Loucy (cell line): ENCODE data around the gene ELL2.

ENCODE experiments used
- H2AFZ ChIP-seq: fragments of 200-600 bp; sonication (generic); 2 replicates; pipeline ENCODE4 v1.6.0; 2016; ENCODE audit warnings: antibody characterized with exemption, mild to moderate bottlenecking, low read length, moderate library complexity
- H3F3A ChIP-seq: fragments of 200-600 bp; 2 replicates; pipeline ENCODE4 v1.6.0; 2016; ENCODE audit warnings: antibody characterized with exemption, low read depth, mild to moderate bottlenecking
- H3K27me3 ChIP-seq: fragments of 200-600 bp; sonication (generic); 2 replicates; pipeline ENCODE4 v1.6.1; 2014; ENCODE audit warnings: low read length, mild to moderate bottlenecking; ENCODE audit not compliant: insufficient read depth, poor library complexity, severe bottlenecking
- H3K36me3 ChIP-seq: fragments of 200-600 bp; sonication (generic); 2 replicates; pipeline ENCODE4 v1.6.1; 2016; ENCODE audit warnings: low read length; ENCODE audit not compliant: insufficient read depth
- H3K4me1 ChIP-seq: fragments of 200-600 bp; sonication (generic); 2 replicates; pipeline ENCODE4 v1.5.1; 2014; ENCODE audit warnings: low read length, mild to moderate bottlenecking; ENCODE audit not compliant: insufficient read depth, poor library complexity, severe bottlenecking
- H3K4me2 ChIP-seq: fragments of 200-600 bp; sonication (generic); 2 replicates; pipeline ENCODE4 v1.6.0; 2014; ENCODE audit warnings: antibody characterized with exemption, low read length, low read depth, mild to moderate bottlenecking; ENCODE audit not compliant: poor library complexity, severe bottlenecking
- H3K4me3 ChIP-seq: fragments of 200-600 bp; sonication (generic); 2 replicates; pipeline ENCODE4 v1.5.1; 2014; ENCODE audit warnings: low read length, mild to moderate bottlenecking, mixed read lengths; ENCODE audit not compliant: poor library complexity, severe bottlenecking
- H3K79me2 ChIP-seq: fragments of 200-600 bp; sonication (generic); 2 replicates; pipeline ENCODE4 v1.6.1; 2014; ENCODE audit warnings: low read length; ENCODE audit not compliant: insufficient read depth
- H3K9ac ChIP-seq: fragments of 200-600 bp; sonication (generic); 2 replicates; pipeline ENCODE4 v1.6.0; 2014; ENCODE audit warnings: mild to moderate bottlenecking, low read depth, low read length, moderate library complexity; ENCODE audit not compliant: poor library complexity, severe bottlenecking
- H3K9me2 ChIP-seq: fragments of 200-600 bp; sonication (generic); replicated peaks from 2 replicates; pipeline ENCODE4 v1.6.1; 2016; ENCODE audit warnings: low read depth, low read length, mixed read lengths
- H3K9me3 ChIP-seq: fragments of 200-600 bp; sonication (generic); 2 replicates; pipeline ENCODE4 v1.6.1; 2014; ENCODE audit warnings: mild to moderate bottlenecking, antibody characterized with exemption, low read length, low read depth; ENCODE audit not compliant: insufficient read depth
- H4K20me1 ChIP-seq: fragments of 200-600 bp; sonication (generic); 2 replicates; pipeline ENCODE4 v1.6.0; 2014; ENCODE audit warnings: antibody characterized with exemption, low read length, mild to moderate bottlenecking; ENCODE audit not compliant: insufficient read depth, poor library complexity, severe bottlenecking
- EZH2phosphoT487 ChIP-seq: fragments of 200-600 bp; IDR thresholded peaks from 2 replicates; pipeline ENCODE4 v1.6.1; 2018; ENCODE audit warnings: antibody characterized with exemption, mild to moderate bottlenecking, moderate library complexity, borderline replicate concordance
- TF ChIP-seq, protein P1 (sequence below): fragments of 200-600 bp; sonication (generic); conservative IDR thresholded peaks from 2 replicates; pipeline ENCODE4 v1.5.1; 2014; ENCODE audit warnings: mild to moderate bottlenecking, antibody characterized with exemption, low read length

ELL2 gene

DNA sequence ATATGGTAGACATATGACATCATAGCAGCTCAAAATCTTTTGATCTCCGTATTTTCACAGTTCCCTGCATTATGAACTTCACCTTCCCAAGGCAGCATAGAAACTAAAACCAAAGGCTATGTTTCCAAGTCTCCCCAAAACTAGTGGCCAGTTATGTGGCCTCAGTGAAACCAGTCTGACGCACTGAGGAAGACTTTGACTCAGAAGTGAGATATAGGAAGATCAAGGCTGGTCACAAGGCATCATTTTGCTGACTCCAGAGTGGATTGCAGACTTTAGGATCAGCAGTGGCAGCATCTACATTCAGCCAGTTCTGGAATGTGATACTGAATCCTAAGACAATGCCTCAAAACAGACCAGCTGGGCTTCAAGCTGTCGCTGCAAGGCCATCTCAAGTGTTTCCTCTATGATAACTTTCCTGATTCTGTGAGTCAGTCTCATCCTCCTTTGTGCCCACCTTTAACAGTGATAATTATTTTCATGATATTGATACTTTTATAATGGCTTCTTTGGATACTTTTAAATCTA lies 34.4 kb upstream of the ELL2 start:
- Histone ChIP-seq H3K4me1 (no peaks in the 10 kb centered on the region), H3K36me3 (no peaks in the 10 kb centered on the region), H3K79me2 (no peaks in the 10 kb centered on the region), H3K4me2 (no peak overlapping the region), H2AFZ (no peak overlapping the region), H3K9ac (no peak overlapping the region), H3K9me2 (no peaks in the 10 kb centered on the region), H4K20me1 (no peaks in the 10 kb centered on the region), H3F3A (no peaks in the 10 kb centered on the region), H3K4me3 (no peak overlapping the region), H3K9me3 (no peaks in the 10 kb centered on the region), H3K27me3 (no peaks in the 10 kb centered on the region)
- TF ChIP-seq, protein P1, sequence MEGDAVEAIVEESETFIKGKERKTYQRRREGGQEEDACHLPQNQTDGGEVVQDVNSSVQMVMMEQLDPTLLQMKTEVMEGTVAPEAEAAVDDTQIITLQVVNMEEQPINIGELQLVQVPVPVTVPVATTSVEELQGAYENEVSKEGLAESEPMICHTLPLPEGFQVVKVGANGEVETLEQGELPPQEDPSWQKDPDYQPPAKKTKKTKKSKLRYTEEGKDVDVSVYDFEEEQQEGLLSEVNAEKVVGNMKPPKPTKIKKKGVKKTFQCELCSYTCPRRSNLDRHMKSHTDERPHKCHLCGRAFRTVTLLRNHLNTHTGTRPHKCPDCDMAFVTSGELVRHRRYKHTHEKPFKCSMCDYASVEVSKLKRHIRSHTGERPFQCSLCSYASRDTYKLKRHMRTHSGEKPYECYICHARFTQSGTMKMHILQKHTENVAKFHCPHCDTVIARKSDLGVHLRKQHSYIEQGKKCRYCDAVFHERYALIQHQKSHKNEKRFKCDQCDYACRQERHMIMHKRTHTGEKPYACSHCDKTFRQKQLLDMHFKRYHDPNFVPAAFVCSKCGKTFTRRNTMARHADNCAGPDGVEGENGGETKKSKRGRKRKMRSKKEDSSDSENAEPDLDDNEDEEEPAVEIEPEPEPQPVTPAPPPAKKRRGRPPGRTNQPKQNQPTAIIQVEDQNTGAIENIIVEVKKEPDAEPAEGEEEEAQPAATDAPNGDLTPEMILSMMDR, result no peak
- no peak for TF ChIP-seq EZH2phosphoT487

DNA sequence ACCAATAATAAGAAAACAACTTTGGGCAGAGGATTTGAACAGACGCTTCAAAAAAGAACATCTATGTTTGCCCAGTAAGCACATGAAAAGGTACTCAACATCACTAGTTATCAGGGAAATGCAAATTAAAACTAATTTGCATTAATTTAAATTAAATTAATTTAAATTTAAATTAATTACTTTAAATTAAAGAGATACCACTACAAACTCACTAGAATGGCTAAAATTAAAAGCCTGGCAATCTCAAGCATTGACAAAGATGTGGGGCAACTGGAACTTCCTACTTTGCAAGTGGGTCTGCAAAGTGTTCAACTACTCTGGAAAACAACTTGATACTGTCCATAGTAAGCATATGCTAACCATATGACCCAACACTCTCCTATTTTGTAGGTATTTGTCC lies 32.1 kb upstream of the ELL2 start:
- H3K27me3 ChIP-seq, result no peaks in the 10 kb centered on the region
- no peaks in the 10 kb centered on the region for H3K9me2 ChIP-seq
- no peak for TF ChIP-seq EZH2phosphoT487
- TF ChIP-seq, protein P1, result no peak
- no peaks in the 10 kb centered on the region for H3K4me1 ChIP-seq
- no peaks in the 10 kb centered on the region for H3K36me3 ChIP-seq
- no peak overlapping the region for H3K9ac ChIP-seq
- H3K9me3 ChIP-seq, result no peaks in the 10 kb centered on the region
- no peaks in the 10 kb centered on the region for H3K79me2 ChIP-seq
- H2AFZ ChIP-seq, result no peak overlapping the region
- H3K4me3 ChIP-seq, result no peak overlapping the region
- H3F3A ChIP-seq, result no peaks in the 10 kb centered on the region
- no peak overlapping the region for H3K4me2 ChIP-seq
- H4K20me1 ChIP-seq, result no peaks in the 10 kb centered on the region

DNA sequence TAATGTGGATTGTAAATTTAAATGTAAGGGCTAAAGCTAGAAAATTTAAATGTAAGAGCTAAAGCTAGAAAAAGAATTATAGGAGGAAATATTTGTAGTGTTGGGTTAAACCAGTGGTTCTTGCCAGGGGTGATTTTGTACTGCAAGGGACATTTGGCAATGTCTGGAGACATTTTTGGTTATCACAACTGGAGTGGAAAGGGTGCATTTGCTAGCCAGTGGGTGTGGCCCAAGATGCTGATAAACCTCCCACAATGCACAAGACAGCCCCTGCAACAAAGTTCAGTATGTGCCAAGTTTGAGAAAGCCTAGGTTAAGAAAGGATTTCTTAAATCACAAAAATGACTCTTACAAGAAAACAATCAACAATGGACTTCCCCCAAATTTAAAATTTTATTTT lies 31.6 kb upstream of the ELL2 start:
- H3K27me3 ChIP-seq, result no peaks in the 10 kb centered on the region
- no peak overlapping the region for H3K4me3 ChIP-seq
- no peak overlapping the region for H2AFZ ChIP-seq
- no peaks in the 10 kb centered on the region for H3K9me3 ChIP-seq
- no peaks in the 10 kb centered on the region for H3K79me2 ChIP-seq
- H3K9ac ChIP-seq, result no peak overlapping the region
- no peaks in the 10 kb centered on the region for H3K9me2 ChIP-seq
- TF ChIP-seq EZH2phosphoT487, result no peak
- TF ChIP-seq, protein P1, result no peak
- H3K4me2 ChIP-seq, result no peak overlapping the region
- no peaks in the 10 kb centered on the region for H3K36me3 ChIP-seq
- H4K20me1 ChIP-seq, result no peaks in the 10 kb centered on the region
- H3K4me1 ChIP-seq, result no peaks in the 10 kb centered on the region
- no peaks in the 10 kb centered on the region for H3F3A ChIP-seq
